NCI-H446 (cell line): ENCODE data around the gene IRAK1BP1.
A peak's percentile ranks its signal among the peaks of the same experiment; 100 is the strongest.
"Not testable (repeated sequence)": the region's sequence is repeated elsewhere in the genome, so short reads cannot be mapped to it uniquely, and the experiment has no call there.

Experiments used
- DNase-seq, 2 experiments: peaks; one replicate each; lab custom pipeline; 2025; lab: John Stamatoyannopoulos, UW

IRAK1BP1 gene, protein sequence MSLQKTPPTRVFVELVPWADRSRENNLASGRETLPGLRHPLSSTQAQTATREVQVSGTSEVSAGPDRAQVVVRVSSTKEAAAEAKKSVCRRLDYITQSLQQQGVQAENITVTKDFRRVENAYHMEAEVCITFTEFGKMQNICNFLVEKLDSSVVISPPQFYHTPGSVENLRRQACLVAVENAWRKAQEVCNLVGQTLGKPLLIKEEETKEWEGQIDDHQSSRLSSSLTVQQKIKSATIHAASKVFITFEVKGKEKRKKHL

DNA sequence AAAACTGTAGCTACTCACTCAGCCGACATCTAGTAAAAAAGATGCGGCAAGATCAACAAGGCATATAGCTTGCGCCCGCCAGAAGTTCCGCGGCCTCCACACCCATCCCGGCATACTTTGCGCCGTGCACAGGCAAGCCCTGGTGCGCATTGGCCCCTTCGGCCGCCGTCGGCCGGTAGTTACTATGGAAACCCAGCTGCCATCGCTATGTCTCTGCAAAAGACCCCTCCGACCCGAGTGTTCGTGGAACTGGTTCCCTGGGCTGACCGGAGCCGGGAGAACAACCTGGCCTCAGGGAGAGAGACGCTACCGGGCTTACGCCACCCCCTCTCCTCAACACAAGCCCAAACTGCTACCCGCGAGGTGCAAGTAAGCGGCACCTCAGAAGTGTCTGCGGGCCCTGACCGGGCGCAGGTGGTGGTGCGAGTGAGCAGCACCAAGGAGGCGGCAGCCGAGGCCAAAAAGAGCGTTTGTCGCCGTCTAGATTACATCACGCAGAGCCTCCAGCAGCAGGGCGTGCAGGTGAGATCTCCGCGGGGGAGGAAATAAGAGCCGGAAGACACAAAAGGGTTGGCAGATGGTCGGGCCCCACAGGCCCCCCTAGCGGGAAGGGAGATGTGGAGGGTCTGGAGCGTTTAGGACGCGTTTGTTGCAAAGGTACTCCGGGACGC is at the start of gene IRAK1BP1:
IRAK1BP1 (plus strand) TSS at position 182 of the 671 bp plus-strand sequence; CDS start at position 208, 26 bp downstream.
- peak; percentile 46 to 77 for DNase-seq

- no peak for DNase-seq
These were observed 43.3 kb upstream of the IRAK1BP1 start for GRCh38 chr6:78824045-78824444.

- no peak for DNase-seq
These were observed 37.9 kb upstream of the IRAK1BP1 start for GRCh38 chr6:78829407-78829806.

GRCh38 chr6:78830805-78831204 is 36.5 kb upstream of the IRAK1BP1 start:
- DNase-seq, result no peak

- no peak for DNase-seq
These were observed 35.9 kb upstream of the IRAK1BP1 start for GRCh38 chr6:78831492-78831891.

- DNase-seq, result no peak
These were observed 35.1 kb upstream of the IRAK1BP1 start for GRCh38 chr6:78832091-78832808.

DNA sequence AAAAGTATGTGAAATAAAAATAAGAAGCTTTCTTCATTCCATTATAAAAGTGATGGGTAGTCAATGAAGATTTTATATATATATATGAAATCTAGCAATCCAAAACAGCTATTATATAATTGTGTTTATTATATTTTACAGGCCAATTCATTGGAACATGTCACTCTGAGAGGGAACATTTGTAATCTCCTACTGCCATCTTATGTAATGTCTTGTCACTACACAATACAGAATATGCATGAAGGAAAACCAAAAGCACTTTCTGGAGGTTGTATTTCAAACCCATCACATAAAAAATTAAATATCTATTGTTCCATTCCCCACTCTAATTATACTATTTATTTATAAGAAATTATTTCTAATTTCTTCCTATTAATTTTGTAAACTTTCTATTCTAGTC is 31.5 kb upstream of the IRAK1BP1 start:
- peak in 1 of 2 experiments; percentile 3 for DNase-seq

DNA sequence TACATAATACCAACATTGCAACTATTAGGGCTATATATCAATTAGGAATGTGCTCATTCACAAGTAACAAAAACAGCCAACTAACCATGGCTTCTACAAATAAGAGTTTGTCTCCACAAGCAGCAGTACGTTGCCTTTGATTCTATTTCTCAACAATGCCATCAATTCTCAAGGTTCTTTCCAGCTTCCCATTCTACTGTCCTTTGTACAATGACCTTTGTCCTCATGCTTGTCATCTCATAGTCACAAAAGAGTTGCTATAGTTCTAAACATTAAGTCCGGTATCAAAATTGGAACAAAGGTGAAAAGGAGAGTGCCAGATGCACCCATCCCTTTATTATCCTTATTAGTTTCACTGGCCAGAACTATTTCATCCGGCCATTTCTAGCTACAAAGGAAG is 30.8 kb upstream of the IRAK1BP1 start:
- no peak for DNase-seq

DNA sequence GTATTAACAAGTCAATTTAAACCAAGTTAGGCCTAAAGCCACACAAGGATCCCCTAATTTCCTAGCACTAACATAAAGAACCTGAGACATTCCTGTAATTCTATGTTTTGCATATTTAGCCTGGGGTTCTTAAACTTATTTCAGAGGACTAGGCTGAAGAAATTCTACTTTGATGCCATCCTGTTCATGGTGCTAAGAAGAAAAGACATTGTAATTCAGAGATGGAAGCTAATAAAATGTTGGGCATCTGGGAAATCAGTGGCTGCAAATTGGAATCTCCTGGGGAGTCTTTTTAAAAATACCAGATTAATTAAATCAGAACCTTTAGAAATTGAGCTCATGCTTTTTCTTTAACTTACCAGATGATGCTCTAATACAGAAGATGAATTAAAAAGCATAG is 26.2 kb upstream of the IRAK1BP1 start:
- DNase-seq, result no peak

GRCh38 chr6:78842953-78843352 is 24.4 kb upstream of the IRAK1BP1 start:
- DNase-seq, result no peak

- peak in 1 of 2 experiments; percentile 15 for DNase-seq
These were observed 22.5 kb upstream of the IRAK1BP1 start for GRCh38 chr6:78844899-78845298.

DNA sequence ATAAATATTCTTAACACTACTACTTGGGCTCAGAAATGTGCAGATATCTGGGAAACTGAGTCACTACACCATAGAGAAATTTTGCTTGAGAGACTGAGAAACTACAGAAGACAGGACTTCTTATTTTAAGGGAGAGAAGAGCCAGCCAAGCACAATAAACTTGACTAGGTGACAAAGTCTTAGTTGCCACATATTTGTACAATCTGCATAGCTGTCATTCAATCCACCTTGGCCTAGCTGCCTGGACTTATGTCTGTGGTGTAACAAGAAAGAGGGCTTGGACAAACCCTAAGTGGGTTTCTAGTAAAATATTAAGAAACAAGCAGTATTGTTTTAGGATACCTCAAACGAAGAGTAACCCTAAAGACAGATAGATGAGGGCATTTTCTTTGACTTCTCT is 21.8 kb upstream of the IRAK1BP1 start:
- DNase-seq, result no peak

GRCh38 chr6:78850621-78851020 is 16.7 kb upstream of the IRAK1BP1 start:
- no peak for DNase-seq

DNA sequence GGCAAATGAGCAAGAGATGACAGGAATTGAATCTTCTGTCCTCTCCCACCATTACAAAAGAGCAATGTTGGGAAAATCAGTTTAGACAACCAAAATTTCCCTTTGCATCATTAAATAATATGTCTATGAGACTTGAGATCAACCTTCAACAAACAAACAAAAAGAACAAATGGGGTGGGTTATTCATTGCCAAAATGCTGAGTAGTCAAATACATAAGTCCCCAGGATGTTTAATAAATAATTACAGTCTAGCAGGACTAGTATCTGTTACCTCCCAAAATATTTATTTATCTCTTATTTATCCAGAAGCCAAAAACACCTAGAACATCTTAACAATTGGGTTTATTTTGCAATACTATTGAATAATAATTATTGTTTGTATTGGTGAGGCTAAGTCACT is 16.2 kb upstream of the IRAK1BP1 start:
- no peak for DNase-seq

- DNase-seq, result no peak
These were observed 12.8 kb upstream of the IRAK1BP1 start for GRCh38 chr6:78854546-78854945.

DNA sequence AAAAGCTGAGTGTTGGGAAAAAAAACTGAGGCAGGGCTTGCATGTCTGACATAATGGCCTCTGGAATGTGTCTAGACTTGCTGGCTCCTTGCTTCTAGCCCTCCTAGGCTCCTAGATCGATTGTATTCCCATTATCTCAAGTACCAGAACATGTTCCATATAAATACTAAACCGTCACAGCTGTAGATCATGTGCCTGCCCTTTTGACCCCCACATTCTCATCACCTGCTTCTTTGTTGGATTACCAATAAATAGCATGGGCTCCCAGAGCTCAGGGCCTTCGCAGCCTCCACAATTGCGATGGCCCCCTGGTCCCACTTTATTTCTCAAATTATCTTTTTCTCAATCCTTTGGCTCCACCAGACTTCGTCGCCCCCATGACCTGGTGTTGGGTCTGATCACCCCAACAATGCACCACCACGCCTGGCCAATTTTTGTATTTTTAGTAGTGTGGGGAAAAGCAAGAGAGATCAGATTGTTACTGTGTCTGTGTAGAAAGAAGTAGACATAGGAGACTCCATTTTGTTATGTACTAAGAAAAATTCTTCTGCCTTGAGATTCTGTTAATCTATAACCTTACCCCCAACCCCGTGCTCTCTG is 8.9 kb upstream of the IRAK1BP1 start:
- DNase-seq, result not testable (repeated sequence)

- DNase-seq, result no peak
These were observed 5.8 kb upstream of the IRAK1BP1 start for GRCh38 chr6:78861509-78861908.

GRCh38 chr6:78863576-78863975 is 3.8 kb upstream of the IRAK1BP1 start:
- no peak for DNase-seq

DNA sequence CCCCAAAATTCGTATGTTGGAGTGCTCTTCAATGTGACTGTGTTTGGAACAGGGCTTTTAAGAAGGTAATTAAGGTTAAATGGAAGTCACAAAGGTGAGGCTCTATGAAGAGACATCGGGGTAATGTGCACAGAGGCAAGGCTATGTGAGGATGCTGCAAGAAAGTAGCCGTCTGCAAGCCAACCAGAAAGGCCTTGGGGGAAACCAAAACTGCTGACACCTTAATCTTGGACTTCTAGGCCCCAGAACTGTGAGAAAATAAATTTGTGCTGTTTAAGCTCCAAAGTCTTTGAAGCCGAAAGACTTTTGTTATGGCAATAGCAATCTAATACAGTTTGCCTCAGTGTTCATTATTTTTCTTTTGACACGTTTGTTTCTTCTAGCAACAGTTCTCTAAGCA is 2.4 kb upstream of the IRAK1BP1 start:
- no peak for DNase-seq

- no peak for DNase-seq
These were observed 356 bp upstream of the IRAK1BP1 start for GRCh38 chr6:78867020-78867369.

DNA sequence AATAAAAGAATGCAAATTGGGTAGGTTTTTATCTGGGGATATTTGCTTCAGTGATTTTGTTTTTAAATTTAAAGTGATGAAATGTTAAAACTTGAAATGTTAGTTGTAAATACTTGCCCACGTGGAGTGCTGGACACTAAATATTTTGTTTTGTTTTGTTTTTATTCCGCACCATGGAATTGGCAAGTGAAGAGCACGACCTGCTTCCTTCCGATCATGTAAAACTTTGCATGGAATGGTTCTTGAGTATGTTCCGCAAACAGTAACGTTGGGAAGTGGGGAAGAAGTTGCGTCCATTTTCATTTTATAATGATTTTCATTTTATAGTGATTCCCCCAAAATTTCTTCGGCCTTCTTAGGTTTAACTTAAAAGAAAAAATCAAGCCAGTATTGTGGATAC is 765 bp downstream of the IRAK1BP1 start:
- no peak for DNase-seq

DNA sequence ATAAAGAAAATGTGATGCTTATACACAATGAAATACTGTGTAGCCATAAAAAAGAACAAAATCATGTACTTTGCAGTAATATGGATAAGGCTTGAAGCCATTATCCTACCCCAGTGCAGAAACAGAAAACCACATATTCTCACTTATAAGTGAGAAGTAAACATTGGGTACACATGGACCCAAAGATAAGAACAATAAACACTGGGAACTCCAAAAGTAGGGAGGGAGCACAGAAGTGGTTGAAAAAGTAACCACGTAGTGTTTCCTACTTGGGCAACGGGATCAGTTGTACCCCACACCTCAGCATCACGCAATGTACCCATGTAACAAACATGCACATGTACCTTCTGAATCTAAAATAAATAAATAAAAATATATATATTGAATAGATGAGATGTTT is 8.2 kb downstream of the IRAK1BP1 start:
- no peak for DNase-seq

DNA sequence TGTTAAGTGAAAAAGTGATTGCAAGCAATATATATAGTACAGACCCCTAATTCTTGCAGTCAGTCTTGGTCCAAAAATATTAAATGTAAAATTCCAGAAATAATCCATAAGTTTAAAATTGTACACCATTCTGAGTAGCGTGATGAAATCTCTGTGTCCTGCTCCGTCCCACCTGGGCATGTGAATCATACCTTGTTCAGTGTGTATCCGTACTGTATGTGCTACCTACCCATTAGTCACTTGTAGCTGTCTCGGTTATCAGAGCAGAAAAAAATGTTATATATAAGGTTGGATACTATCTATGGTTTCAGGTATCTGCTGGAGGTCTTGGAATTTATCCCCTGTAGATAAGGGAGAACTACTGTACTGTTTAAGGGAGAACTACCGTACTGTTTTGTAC is 16.3 kb downstream of the IRAK1BP1 start:
- no peak for DNase-seq
